Measurements from ENCODE around the gene VKORC1.

- no peak for TF ChIP-seq CTCF (IDR thresholded peaks at IDR 0.05 in 8 of 11, conservative IDR thresholded peaks at IDR 0.05 in 3 of 11)
- no peak for TF ChIP-seq POLR2A (IDR thresholded peaks at IDR 0.05)
These were observed 42.5 kb downstream of the VKORC1 start for GRCh38 chr16:31052114-31052513.
